HepG2 (cell line): ENCODE measurements around the gene TOP1. TPM values are rescaled to one million over a fixed set of nuclear protein-coding genes. Genes with fewer than 3 reads are reported as not detected.

Experiments used
- ATAC-seq: fragments of 200-7000 bp; cut with Tn5 transposase; 3 replicates; pipeline ENCODE4 v1.9.1; 2020; ENCODE audit warnings: mild to moderate bottlenecking, moderate library complexity
- BruUV-seq: library from RNA; stranded (reverse); fragments of 400-500 nt; replicated peaks from 2 replicates; lab custom pipeline; 2021; lab: Mats Ljungman, UMichigan
- CTCF ChIA-PET: fragments of 300-600 bp; formaldehyde crosslinking; extraction: SDS; loops from one replicate; lab custom pipeline; 2021; ENCODE audit warnings: low total read pairs, inconsistent platforms, low intra/inter-chr PET ratio; lab: Yijun Ruan, JAX
- POLR2A ChIA-PET: fragments of 350-600 bp; sonication (Branson Sonifier 250); formaldehyde crosslinking; loops from one replicate; lab custom pipeline; 2020; ENCODE audit warnings: antibody characterized with exemption, inconsistent platforms; lab: Yijun Ruan, JAX
- DNase-seq: peaks from one replicate; pipeline ENCODE4 v3.0.0-alpha.2; 2015; ENCODE audit warnings: low spot score
- FAIRE-seq: peaks from 3 replicates; lab custom pipeline; 2011; peaks lifted over from hg19 to GRCh38; lab: Jason Lieb, UNC
- H2AFZ ChIP-seq: one replicate; pipeline ENCODE4 v1.6.1; 2011; ENCODE audit warnings: low read length, inconsistent platforms
- H3K27ac ChIP-seq: fragments of 300-600 bp; 3 replicates; pipeline ENCODE4 v1.8.0; 2011; ENCODE audit warnings: mixed run types, mild to moderate bottlenecking, mixed read lengths, low read length, inconsistent platforms; ENCODE audit not compliant: insufficient read depth; ENCODE audit errors: extremely low read length
- H3K27me3 ChIP-seq, 2 experiments: fragments of 200-600 bp in 1 of 2; 2 replicates in 1 of 2; 3 replicates in 1 of 2; pipeline versions ENCODE4 v1.6.0 to v1.8.0; 2011; ENCODE audit warnings: low read length in 2 of 2, mild to moderate bottlenecking in 2 of 2, moderate library complexity in 2 of 2, inconsistent platforms in 1 of 2; ENCODE audit not compliant: insufficient read depth in 2 of 2, control insufficient read depth in 1 of 2
- H3K36me3 ChIP-seq, 2 experiments: fragments of 200-600 bp in 1 of 2; replicated peaks in 1 of 2; 2 replicates in 1 of 2; 3 replicates in 1 of 2; pipeline versions ENCODE4 v1.5.1 to v1.8.0; 2011; ENCODE audit warnings: low read length in 2 of 2, inconsistent platforms in 1 of 2; ENCODE audit not compliant: insufficient read depth in 2 of 2, control insufficient read depth in 1 of 2
- H3K4me1 ChIP-seq: 2 replicates; pipeline ENCODE4 v1.5.1; 2012; ENCODE audit warnings: low read length, inconsistent platforms; ENCODE audit not compliant: insufficient read depth
- H3K4me2 ChIP-seq: 2 replicates; pipeline ENCODE4 v1.6.0; 2011; ENCODE audit warnings: low read depth, low read length, inconsistent platforms
- H3K4me3 ChIP-seq, 3 experiments: fragments of 200-600 bp in 1 of 3; sonication (generic), shearing (Covaris generic) in 1 of 3; replicated peaks in 1 of 3; 2 replicates each; pipeline ENCODE4 v1.5.1; 2011 to 2016; ENCODE audit warnings: low read length in 3 of 3, inconsistent platforms in 2 of 3, low read depth in 2 of 3, mild to moderate bottlenecking in 2 of 3, control low read depth in 1 of 3, mixed read lengths in 1 of 3; ENCODE audit not compliant: insufficient read depth in 1 of 3
- H3K79me2 ChIP-seq: one replicate; pipeline ENCODE4 v1.6.1; 2011; ENCODE audit warnings: low read length, inconsistent platforms; ENCODE audit not compliant: insufficient read depth
- H3K9ac ChIP-seq: 2 replicates; pipeline ENCODE4 v1.6.0; 2011; ENCODE audit warnings: mild to moderate bottlenecking, low read depth, low read length, inconsistent platforms; ENCODE audit not compliant: insufficient read depth
- H3K9me3 ChIP-seq: 2 replicates; pipeline ENCODE4 v1.5.1; 2012; ENCODE audit warnings: mild to moderate bottlenecking, low read length
- H4K20me1 ChIP-seq: 2 replicates; pipeline ENCODE4 v1.6.0; 2011; ENCODE audit warnings: inconsistent platforms, mild to moderate bottlenecking, low read length, moderate library complexity; ENCODE audit not compliant: insufficient read depth
- HDAC1 ChIP-seq: sonication (generic); formaldehyde crosslinking; IDR thresholded peaks from 2 replicates; pipeline ENCODE4 v1.5.1; 2020; ENCODE audit warnings: mild to moderate bottlenecking, missing genetic modification reagents
- KAT2B ChIP-seq: fragments of 150-350 bp; IDR thresholded peaks from 2 replicates; pipeline ENCODE4 v1.6.1; 2014; ENCODE audit warnings: low read depth, low read length, borderline replicate concordance
- NRL ChIP-seq: sonication (generic); formaldehyde crosslinking; IDR thresholded peaks from 2 replicates; pipeline ENCODE4 v1.5.0; 2020; ENCODE audit warnings: missing genetic modification reagents, mild to moderate bottlenecking, moderate library complexity, borderline replicate concordance
- SKI ChIP-seq: fragments of 450-650 bp; IDR thresholded peaks from one replicate; pipeline ENCODE4 v1.6.1; 2018; ENCODE audit warnings: mild to moderate bottlenecking; ENCODE audit not compliant: partially characterized antibody
- ZBTB40 ChIP-seq, 2 experiments: fragments of 450-650 bp in 1 of 2; sonication (generic) in 1 of 2; formaldehyde crosslinking in 1 of 2; IDR thresholded peaks; 2 replicates each; pipeline versions ENCODE4 v1.6.1 to v1.8.0; 2016 to 2022; ENCODE audit warnings: antibody characterized with exemption in 1 of 2, mild to moderate bottlenecking in 1 of 2, missing genetic modification reagents in 1 of 2
- ZFX ChIP-seq: sonication (generic); formaldehyde crosslinking; IDR thresholded peaks from 2 replicates; pipeline ENCODE4 v1.4.0; 2020; ENCODE audit warnings: mild to moderate bottlenecking, low read depth, missing genetic modification reagents, moderate library complexity
- WGBS: methylation state at CpG from one replicate; pipeline ENCODE4 v1.1.6; 2017; ENCODE audit warnings: low lambda C conversion rate; 5-methylcytosine and 5-hydroxymethylcytosine counted together
- in situ Hi-C: cut with HindIII; loops from 2 replicates; pipeline ENCODE4 v1.10.0; 2017; ENCODE audit warnings: low pct_unique_long_range_greater_than_20kb; ENCODE audit not compliant: extremely low pct_ligation_motif_present
- intact Hi-C: fragments of 100-400 bp; cut with micrococcal nuclease; formaldehyde crosslinking; loops from one replicate; pipeline ENCODE4 v1.10.0; 2022; ENCODE audit not compliant: unreplicated experiment
- polyA plus RNA-seq, 8 experiments: library from polyadenylated mRNA; depleted of rRNA in 3 of 8; stranded (reverse) in 7 of 8; unstranded in 1 of 8; fragments of >200 nt; fragmentation: Illumina TruSeq in 4 of 8; extraction: Trizol in 4 of 8; gene quantifications; 2 replicates each; pipeline versions ENCODE4 v1.2.1 to v1.2.3, GENCODE V29; 2011 to 2016; ENCODE audit warnings: low read depth in 4 of 8, missing spikeins in 1 of 8, mixed read lengths in 1 of 8; ENCODE audit not compliant: insufficient read depth in 1 of 8
- total RNA-seq, 5 experiments: library from RNA; depleted of rRNA; stranded (reverse); fragments of >200 nt; fragmentation: Illumina TruSeq; extraction: Trizol; gene quantifications; 2 replicates each; pipeline ENCODE4 v1.2.3, GENCODE V29; 2016; ENCODE audit warnings: low read depth in 1 of 5
- TF ChIP-seq, protein P1 (sequence below): sonication (generic); formaldehyde crosslinking; IDR thresholded peaks from one replicate; pipeline ENCODE4 v1.5.1; 2020; ENCODE audit warnings: mild to moderate bottlenecking, missing genetic modification reagents; ENCODE audit errors: not compliant biosample characterization

TOP1 gene
- total and polyA plus RNA-seq, 2 of the 13 experiments (the other 11 are each of a cell fraction or from before 2014, with no cell fraction given) = 10.2 to 19.4 TPM

DNA sequence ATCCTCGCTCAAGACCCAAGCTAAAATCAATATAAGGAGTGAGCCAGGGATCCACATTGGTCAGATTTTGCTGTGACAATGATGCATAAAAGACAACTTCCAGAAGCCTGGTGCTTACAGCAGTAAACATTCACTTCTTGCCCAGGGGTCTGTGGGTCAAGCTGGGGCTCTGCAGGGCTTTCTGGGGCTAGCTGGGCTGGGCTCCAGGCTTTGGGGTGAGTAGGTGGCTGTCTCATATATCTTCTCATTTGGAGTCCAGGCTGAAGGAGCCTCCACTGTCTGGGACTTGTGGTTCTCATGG lies 25.8 kb upstream of the TOP1 start:
- Histone ChIP-seq H3K27me3 (peaks cover 6 to 31% of the 10 kb centered on the region in 2 experiments; a peak in 3 of 5 replicates), H3K9me3 (peaks cover 7% of the 10 kb centered on the region), H3K4me1 (peaks cover 75% of the 10 kb centered on the region), H3K36me3 (no peaks in the 10 kb centered on the region), H3K27ac (peak overlapping the region; percentile 50), H2AFZ (no peak overlapping the region), H3K9ac (no peak overlapping the region), H3K4me2 (peak overlapping the region; percentile 94), H3K79me2 (no peaks in the 10 kb centered on the region), H3K4me3 (peak overlapping the region; percentile 0 to 63 (median 38); a peak in 3 of 6 replicates), H4K20me1 (no peaks in the 10 kb centered on the region)
- CTCF ChIA-PET = no interaction called here
- FAIRE-seq = no peak
- in situ Hi-C loops = no loop called here
- no peak for ATAC-seq
- BruUV-seq = no TSS peak
- intact Hi-C loops = loop anchor here (1.0 kb wide), 2 partner anchors 26 to 37 kb away; partner anchors contain the start of gene TOP1
- POLR2A ChIA-PET = no interaction called here
- no peak for DNase-seq
- 90% methylated on average over 1 of the region's 1 CpG for WGBS
- TF ChIP-seq KAT2B = no peak
- TF ChIP-seq, protein P1, sequence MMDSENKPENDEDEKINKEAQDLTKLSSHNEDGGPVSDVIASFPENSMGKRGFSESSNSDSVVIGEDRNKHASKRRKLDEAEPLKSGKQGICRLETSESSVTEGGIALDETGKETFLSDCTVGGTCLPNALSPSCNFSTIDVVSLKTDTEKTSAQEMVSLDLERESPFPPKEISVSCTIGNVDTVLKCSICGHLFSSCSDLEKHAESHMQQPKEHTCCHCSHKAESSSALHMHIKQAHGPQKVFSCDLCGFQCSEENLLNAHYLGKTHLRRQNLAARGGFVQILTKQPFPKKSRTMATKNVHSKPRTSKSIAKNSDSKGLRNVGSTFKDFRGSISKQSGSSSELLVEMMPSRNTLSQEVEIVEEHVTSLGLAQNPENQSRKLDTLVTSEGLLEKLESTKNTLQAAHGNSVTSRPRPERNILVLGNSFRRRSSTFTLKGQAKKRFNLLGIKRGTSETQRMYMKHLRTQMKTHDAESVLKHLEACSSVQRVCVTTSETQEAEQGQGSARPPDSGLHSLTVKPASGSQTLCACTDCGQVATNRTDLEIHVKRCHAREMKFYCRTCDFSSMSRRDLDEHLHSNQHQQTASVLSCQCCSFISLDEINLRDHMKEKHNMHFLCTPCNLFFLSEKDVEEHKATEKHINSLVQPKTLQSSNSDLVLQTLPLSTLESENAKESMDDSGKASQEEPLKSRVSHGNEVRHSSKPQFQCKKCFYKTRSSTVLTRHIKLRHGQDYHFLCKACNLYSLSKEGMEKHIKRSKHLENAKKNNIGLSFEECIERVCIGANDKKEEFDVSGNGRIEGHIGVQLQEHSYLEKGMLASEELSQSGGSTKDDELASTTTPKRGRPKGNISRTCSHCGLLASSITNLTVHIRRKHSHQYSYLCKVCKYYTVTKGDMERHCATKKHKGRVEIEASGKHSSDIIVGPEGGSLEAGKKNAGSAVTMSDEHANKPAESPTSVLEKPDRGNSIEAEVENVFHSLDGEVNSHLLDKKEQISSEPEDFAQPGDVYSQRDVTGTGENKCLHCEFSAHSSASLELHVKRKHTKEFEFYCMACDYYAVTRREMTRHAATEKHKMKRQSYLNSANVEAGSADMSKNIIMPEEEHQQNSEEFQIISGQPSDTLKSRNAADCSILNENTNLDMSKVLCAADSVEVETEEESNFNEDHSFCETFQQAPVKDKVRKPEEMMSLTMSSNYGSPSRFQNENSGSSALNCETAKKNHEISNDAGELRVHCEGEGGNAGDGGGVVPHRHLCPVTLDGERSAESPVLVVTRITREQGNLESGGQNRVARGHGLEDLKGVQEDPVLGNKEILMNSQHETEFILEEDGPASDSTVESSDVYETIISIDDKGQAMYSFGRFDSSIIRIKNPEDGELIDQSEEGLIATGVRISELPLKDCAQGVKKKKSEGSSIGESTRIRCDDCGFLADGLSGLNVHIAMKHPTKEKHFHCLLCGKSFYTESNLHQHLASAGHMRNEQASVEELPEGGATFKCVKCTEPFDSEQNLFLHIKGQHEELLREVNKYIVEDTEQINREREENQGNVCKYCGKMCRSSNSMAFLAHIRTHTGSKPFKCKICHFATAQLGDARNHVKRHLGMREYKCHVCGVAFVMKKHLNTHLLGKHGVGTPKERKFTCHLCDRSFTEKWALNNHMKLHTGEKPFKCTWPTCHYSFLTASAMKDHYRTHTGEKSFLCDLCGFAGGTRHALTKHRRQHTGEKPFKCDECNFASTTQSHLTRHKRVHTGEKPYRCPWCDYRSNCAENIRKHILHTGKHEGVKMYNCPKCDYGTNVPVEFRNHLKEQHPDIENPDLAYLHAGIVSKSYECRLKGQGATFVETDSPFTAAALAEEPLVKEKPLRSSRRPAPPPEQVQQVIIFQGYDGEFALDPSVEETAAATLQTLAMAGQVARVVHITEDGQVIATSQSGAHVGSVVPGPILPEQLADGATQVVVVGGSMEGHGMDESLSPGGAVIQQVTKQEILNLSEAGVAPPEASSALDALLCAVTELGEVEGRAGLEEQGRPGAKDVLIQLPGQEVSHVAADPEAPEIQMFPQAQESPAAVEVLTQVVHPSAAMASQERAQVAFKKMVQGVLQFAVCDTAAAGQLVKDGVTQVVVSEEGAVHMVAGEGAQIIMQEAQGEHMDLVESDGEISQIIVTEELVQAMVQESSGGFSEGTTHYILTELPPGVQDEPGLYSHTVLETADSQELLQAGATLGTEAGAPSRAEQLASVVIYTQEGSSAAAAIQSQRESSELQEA (CRISPR knock-in tag) = no peak
- no peak for TF ChIP-seq HDAC1 (CRISPR knock-in tag)
- no peak for TF ChIP-seq SKI
- no peak for TF ChIP-seq ZFX
- no peak for TF ChIP-seq ZBTB40 (IDR thresholded peaks at IDR 0.05)
- TF ChIP-seq ZBTB40 (CRISPR knock-in tag; IDR thresholded peaks at IDR 0.05) = no peak
- TF ChIP-seq NRL (CRISPR knock-in tag) = no peak
